ENCODE results near the gene METTL9. TPM values are rescaled to one million over a fixed set of nuclear protein-coding genes. Genes with fewer than 3 reads are reported as not detected.

METTL9 gene
- polyA plus RNA-seq (2012; ENCODE audit: insufficient read length, low read depth) = 40.7 TPM

- peak; percentile 55; the same call in 1 of the 2 replicates for TF ChIP-seq TAF1 (IDR thresholded peaks at IDR 0.05; ENCODE audit: borderline replicate concordance, insufficient read depth, low read length)
- TF ChIP-seq POLR2AphosphoS5 (IDR thresholded peaks at IDR 0.05; ENCODE audit: low read depth, low read length) = peak; percentile 76
- TF ChIP-seq REST (IDR thresholded peaks at IDR 0.05; ENCODE audit: insufficient read depth in 1 of 2, low read depth in 2 of 2, low read length in 2 of 2) = no peak
- 0 out of 2 replicates have a peak, but pooled peaks have one; percentile 6 for TF ChIP-seq SIN3A (IDR thresholded peaks at IDR 0.05; ENCODE audit: borderline replicate concordance, insufficient read depth, low read length)
- peak; percentile 97 for TF ChIP-seq FOXP2 (optimal IDR thresholded peaks at IDR 0.05; ENCODE audit: borderline replicate concordance, extremely low read depth, extremely low read length, insufficient read depth)
These were observed at the start of gene METTL9 for GRCh38 chr16:21599122-21600030. METTL9 (plus strand) TSS chr16:21599577; CDS start chr16:21599734, 157 bp downstream.

- no peak for TF ChIP-seq SIN3A (IDR thresholded peaks at IDR 0.05; ENCODE audit: borderline replicate concordance, insufficient read depth, low read length)
- no peak for TF ChIP-seq REST (IDR thresholded peaks at IDR 0.05; ENCODE audit: insufficient read depth in 1 of 2, low read depth in 2 of 2, low read length in 2 of 2)
- TF ChIP-seq FOXP2 (optimal IDR thresholded peaks at IDR 0.05; ENCODE audit: borderline replicate concordance, extremely low read depth, extremely low read length, insufficient read depth) = no peak
These were observed 44.4 kb upstream of the METTL9 start for GRCh38 chr16:21554795-21555585.

GRCh38 chr16:21560462-21560861, 38.9 kb upstream of the METTL9 start:
- TF ChIP-seq TAF1 (IDR thresholded peaks at IDR 0.05; ENCODE audit: borderline replicate concordance, insufficient read depth, low read length) = no peak

- TF ChIP-seq SIN3A (IDR thresholded peaks at IDR 0.05; ENCODE audit: borderline replicate concordance, insufficient read depth, low read length) (no peak), FOXP2 (optimal IDR thresholded peaks at IDR 0.05; ENCODE audit: borderline replicate concordance, extremely low read depth, extremely low read length, insufficient read depth) (no peak), POLR2AphosphoS5 (IDR thresholded peaks at IDR 0.05; ENCODE audit: low read depth, low read length) (no peak), TAF1 (IDR thresholded peaks at IDR 0.05; ENCODE audit: borderline replicate concordance, insufficient read depth, low read length) (no peak), REST (IDR thresholded peaks at IDR 0.05; ENCODE audit: insufficient read depth in 1 of 2, low read depth in 2 of 2, low read length in 2 of 2) (no peak)
These were observed 35.7 kb upstream of the METTL9 start for GRCh38 chr16:21563676-21564075.

- no peak for TF ChIP-seq REST (IDR thresholded peaks at IDR 0.05; ENCODE audit: insufficient read depth in 1 of 2, low read depth in 2 of 2, low read length in 2 of 2)
- no peak for TF ChIP-seq POLR2AphosphoS5 (IDR thresholded peaks at IDR 0.05; ENCODE audit: low read depth, low read length)
- no peak for TF ChIP-seq TAF1 (IDR thresholded peaks at IDR 0.05; ENCODE audit: borderline replicate concordance, insufficient read depth, low read length)
- TF ChIP-seq FOXP2 (optimal IDR thresholded peaks at IDR 0.05; ENCODE audit: borderline replicate concordance, extremely low read depth, extremely low read length, insufficient read depth) = no peak
- TF ChIP-seq SIN3A (IDR thresholded peaks at IDR 0.05; ENCODE audit: borderline replicate concordance, insufficient read depth, low read length) = no peak
These were observed 33.9 kb upstream of the METTL9 start for GRCh38 chr16:21565507-21565860.

Data from PFSK-1 (cell line).